NK-92 (cell line): ENCODE results near the gene SPX.

Experiments
- DNase-seq: peaks from one replicate; lab custom pipeline; 2025; ENCODE audit not compliant: unreplicated experiment; lab: John Stamatoyannopoulos, UW

The SPX gene

DNA sequence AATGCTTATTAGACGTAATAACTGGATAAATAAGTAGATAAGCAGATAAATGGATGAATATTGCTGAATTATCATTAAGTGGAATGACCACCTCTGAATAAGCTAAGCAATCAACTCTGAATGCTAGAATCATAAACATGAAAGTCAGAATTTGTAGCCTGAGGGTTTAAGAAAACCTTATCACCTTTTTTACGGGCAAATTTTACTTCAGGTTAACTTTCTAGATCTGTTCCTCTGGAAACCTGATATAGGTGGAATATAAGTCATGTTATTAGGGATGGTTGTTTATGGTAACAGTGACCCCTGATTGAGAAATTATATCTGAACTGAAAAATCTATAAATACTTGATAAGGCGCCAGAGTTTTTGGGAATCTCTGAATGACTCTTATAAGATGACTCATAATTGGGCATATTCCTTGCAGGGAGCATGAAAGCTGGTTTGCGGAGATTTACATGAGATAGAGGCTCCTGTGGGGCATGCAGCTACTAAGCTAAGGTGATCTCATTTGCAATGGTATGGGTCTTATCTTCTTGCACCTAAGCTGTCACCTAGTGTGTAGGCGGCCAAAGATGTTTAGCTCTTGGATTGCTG lies 12.1 kb downstream of the SPX start:
- no peak for DNase-seq

- no peak for DNase-seq
These were observed 13.7 kb downstream of the SPX start for GRCh38 chr12:21539797-21540196.

DNA sequence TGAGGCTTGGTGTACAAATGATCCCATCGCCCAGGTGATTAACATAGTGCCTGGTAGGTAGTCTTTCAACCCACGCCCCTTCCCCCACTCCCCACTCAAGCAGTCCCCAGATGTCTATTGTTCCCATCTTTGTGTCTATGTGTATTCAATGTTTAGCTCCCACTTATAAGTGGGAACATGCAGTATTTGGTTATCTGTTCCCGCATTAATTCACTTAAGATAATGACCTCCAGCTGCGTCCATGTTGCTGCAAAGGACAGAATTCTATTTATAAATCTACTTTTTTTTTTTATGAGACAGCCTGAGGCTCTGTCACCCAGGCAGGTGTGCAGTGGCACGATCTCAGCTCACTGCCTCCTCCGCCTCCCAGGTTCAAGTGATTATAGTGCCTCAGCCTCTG lies 15.7 kb downstream of the SPX start:
- no peak for DNase-seq

- no peak for DNase-seq
These were observed 16.3 kb downstream of the SPX start for GRCh38 chr12:21542403-21542802.

DNA sequence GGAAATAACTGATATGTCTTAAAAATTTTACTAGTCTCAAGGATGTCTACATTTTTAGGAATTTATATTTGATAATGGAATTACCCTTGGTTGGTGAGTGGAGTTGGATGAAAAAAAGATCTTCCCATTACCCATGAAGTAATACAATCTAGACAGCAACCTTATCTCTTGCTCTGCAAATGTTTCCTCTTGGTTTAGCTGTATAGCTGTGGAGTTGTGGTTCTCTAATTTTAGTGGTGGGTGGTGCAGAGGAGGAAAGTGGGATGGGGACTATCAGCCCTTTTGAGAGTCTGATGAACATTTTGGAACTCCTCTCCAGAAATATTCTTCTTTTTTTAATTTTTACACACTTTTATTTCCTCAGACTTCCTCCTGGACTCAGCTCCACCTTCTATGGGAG lies 17.1 kb downstream of the SPX start:
- DNase-seq, result no peak

DNA sequence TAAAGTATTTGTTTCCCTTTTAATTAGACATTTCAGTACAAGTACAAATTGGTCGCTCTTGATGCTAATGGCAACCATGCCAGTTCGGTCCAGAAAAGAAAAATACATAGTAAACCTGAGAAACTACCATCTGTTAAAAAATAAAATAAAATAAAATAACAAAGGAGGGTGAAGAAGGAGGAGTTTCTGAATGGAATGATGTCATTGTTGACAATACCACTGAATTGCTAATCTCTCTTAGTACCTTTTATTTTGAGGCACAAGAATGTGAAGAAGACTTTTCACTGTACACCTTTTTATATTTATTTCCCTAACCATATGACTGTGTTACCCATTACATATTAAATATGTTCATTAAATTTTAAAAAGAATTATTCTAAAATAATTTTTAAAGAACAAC lies 19.5 kb downstream of the SPX start:
- DNase-seq, result no peak

- DNase-seq, result no peak
These were observed 20.6 kb downstream of the SPX start for GRCh38 chr12:21546716-21547115.

GRCh38 chr12:21547437-21547836 lies 21.3 kb downstream of the SPX start:
- DNase-seq, result no peak

DNA sequence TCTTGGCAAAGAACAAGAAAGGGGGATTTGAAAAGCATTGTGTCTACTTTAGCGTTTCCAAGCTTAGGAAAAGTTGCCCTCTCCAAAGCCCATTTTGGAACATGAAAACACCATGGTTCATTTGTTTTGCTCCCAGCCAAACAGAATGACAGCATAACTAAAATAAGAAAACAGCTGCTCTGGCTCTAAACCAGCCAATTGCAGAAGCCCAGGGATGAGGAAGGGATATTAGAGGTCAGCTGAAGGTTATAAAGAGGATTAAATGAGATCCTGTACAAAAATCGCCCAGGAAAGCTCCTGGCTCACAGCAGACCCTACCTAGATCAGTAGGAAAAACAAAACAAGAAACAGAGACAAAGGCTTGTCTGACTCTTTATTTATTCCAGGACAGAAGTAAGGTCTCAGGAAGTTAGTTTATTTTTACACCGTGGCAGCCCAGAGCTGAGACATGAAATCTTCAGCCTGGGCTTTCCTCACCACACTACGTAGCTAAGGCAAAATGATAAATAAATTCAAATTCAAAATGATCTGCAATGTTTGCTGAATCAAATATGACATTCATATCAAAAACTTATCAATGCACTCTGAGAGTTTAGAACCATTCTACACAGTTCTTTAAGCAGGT lies 25.9 kb downstream of the SPX start:
- no peak for DNase-seq

GRCh38 chr12:21552635-21553328 lies 26.7 kb downstream of the SPX start:
- DNase-seq, result no peak

DNA sequence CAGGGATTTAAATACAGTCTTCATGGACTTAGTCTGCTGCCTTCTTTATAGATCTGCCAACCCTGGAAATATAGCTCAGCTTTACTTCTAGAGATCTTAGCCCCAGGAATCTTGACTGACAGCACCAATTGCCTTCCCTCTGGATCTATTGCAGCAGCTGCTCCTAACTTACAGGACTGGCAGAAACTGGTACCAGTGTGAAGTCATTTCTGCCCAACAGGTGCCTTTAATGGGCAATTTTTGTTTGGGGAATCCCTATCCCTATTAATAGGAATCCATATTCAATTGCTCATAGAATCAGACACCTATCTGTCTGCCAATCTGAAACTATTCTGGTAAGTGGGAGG lies 27.2 kb downstream of the SPX start:
- DNase-seq, result no peak

GRCh38 chr12:21558100-21558679 lies 32.1 kb downstream of the SPX start:
- no peak for DNase-seq

GRCh38 chr12:21559855-21560569 lies 33.9 kb downstream of the SPX start:
- DNase-seq, result no peak

GRCh38 chr12:21561158-21561557 lies 35.1 kb downstream of the SPX start:
- DNase-seq, result no peak

- DNase-seq, result no peak
These were observed 36.8 kb downstream of the SPX start for GRCh38 chr12:21562859-21563258.

- DNase-seq, result no peak
These were observed 40.3 kb downstream of the SPX start for GRCh38 chr12:21566223-21566906.

GRCh38 chr12:21566907-21567394 lies 40.9 kb downstream of the SPX start:
- no peak for DNase-seq

DNA sequence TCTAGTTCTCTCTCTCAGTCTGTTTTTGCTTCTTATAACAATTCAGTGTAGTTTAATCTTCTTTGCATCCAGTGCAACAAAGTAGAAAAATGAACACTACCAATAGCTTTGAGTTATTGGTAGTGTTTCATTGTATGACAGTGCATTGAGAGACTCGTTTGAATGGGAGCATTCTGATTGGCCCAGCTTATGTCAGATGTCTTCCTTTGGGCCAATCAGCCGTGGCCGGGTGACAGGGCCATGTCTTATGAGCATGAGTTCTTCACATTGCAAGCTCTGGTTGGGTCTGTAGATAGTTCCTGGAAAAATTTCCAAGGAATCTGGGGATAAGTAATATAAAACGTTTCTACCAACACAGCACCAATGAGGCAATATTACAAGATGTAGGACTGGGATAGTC lies 42.0 kb downstream of the SPX start:
- DNase-seq, result no peak

DNA sequence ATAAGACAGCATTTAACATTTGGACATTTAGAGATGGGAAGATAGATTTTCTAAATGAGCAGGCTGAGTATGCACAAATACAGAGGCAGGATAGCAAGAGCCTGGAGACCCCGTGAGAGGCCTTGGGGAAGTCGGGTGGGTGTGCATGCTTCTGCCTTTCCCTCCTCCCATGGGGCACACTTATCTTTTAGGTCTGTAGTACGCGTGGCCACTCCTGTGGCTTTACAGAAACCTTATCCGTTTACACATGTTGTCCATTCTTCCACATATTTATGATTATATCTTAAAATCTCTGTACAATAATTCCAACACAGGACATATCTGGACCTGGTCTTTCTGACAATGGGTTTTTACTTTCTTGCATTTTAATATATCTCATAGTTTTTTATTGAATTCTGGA lies 45.0 kb downstream of the SPX start:
- DNase-seq, result no peak

DNA sequence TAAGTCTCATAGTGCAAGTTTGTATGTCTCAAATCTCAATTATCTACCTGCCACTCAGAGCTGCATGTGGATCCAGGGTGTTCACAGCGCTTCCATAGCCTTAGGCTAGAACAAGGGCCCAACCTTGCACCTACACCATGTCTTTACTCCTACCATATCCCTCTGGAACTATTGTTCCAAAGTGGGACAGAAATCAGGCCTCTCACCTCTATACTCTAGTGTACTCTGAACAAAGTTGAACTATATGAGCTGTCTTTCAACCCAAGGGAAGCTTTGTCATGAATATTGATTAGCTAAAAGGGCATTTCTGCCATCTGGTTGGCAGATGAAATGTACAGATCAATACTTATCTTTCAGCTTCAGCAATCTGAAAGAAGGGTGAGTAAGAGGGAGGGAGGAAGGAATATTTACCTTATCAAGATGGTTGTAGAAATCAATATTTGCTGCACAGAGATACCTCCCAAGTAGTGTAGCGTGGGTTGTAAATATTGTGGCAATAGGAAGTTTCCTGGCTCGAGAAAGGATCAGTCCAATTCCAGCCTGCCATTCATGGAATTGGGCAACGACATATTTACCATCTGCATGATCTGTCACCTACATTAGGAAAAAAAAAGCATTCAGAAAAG lies 47.8 kb downstream of the SPX start:
- DNase-seq, result no peak

GRCh38 chr12:21576431-21576830 lies 50.3 kb downstream of the SPX start:
- no peak for DNase-seq
